HG03025 (cell line): ENCODE data around the gene TAC4.
A peak's percentile ranks its signal among the peaks of the same experiment; 100 is the strongest.

Experiments
- ATAC-seq: cut with Tn5 transposase; IDR thresholded peaks from one replicate; pipeline ENCODE4 v1.9.1; 2021; ENCODE audit warnings: mild to moderate bottlenecking, moderate library complexity; ENCODE audit not compliant: unreplicated experiment, low FRiP score

Gene TAC4

GRCh38 chr17:49817993-49818392, 29.9 kb downstream of the TAC4 start:
- no peak for ATAC-seq

- ATAC-seq: no peak
These were observed 32.0 kb downstream of the TAC4 start for GRCh38 chr17:49815761-49816281.

- no peak for ATAC-seq
These were observed 32.9 kb downstream of the TAC4 start for GRCh38 chr17:49814781-49815529.

- ATAC-seq: no peak
These were observed 38.8 kb downstream of the TAC4 start for GRCh38 chr17:49809056-49809455.

- ATAC-seq: no peak
These were observed 49.1 kb downstream of the TAC4 start for GRCh38 chr17:49798738-49799137.

- no peak for ATAC-seq
These were observed 49.7 kb downstream of the TAC4 start for GRCh38 chr17:49798182-49798581.

GRCh38 chr17:49795372-49795771, 52.5 kb downstream of the TAC4 start:
- ATAC-seq: no peak

- no peak for ATAC-seq
These were observed 54.6 kb downstream of the TAC4 start for GRCh38 chr17:49793309-49793708.

- no peak for ATAC-seq
These were observed 58.7 kb downstream of the TAC4 start for GRCh38 chr17:49789243-49789578.

- peak; percentile 87 for ATAC-seq
These were observed 59.2 kb downstream of the TAC4 start, which contains the start of gene KAT7 for GRCh38 chr17:49788478-49789242. TSS of gene KAT7 (plus strand) at chr17:49788681. CDS start at chr17:49788835, 154 bp downstream.
